PC-3 (cell line): ENCODE measurements around the gene BCO1.

ENCODE experiments used
- EZH2 ChIP-seq: fragments of 300-600 bp; sonication (generic); IDR thresholded peaks from one replicate; pipeline ENCODE4 v1.6.1; 2017; ENCODE audit warnings: antibody characterized with exemption, mild to moderate bottlenecking, low read length; ENCODE audit not compliant: unreplicated experiment
- EZH2phosphoT487 ChIP-seq: fragments of 300-600 bp; sonication (generic); IDR thresholded peaks from 2 replicates; pipeline ENCODE4 v1.6.1; 2018; ENCODE audit warnings: mild to moderate bottlenecking, antibody characterized with exemption, low read length, borderline replicate concordance
- TF ChIP-seq, protein P1 (sequence below): fragments of 300-600 bp; sonication (generic); conservative IDR thresholded peaks from 2 replicates; pipeline ENCODE4 v1.5.1; 2017; ENCODE audit warnings: antibody characterized with exemption, low read depth, mild to moderate bottlenecking, low read length

DNA sequence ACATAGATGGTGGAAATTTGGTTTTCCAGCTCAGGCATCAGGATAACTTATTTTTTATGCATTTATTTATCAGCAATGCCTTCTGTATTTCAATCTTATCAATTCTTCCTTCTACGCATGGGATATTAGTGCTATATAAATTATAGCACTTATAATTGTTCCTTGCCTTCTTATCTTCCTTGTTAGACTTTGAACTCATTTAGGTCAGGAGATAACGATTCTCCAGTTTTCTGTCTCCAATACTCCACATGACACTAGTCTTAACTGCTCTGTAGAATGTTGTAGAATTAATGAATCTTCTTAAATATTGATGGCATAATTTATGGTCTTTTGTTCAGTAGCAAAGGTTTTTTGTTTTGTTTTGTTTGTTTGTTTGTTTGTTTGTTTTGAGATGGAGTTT is 10.7 kb upstream of the BCO1 start:
- TF ChIP-seq, protein P1, sequence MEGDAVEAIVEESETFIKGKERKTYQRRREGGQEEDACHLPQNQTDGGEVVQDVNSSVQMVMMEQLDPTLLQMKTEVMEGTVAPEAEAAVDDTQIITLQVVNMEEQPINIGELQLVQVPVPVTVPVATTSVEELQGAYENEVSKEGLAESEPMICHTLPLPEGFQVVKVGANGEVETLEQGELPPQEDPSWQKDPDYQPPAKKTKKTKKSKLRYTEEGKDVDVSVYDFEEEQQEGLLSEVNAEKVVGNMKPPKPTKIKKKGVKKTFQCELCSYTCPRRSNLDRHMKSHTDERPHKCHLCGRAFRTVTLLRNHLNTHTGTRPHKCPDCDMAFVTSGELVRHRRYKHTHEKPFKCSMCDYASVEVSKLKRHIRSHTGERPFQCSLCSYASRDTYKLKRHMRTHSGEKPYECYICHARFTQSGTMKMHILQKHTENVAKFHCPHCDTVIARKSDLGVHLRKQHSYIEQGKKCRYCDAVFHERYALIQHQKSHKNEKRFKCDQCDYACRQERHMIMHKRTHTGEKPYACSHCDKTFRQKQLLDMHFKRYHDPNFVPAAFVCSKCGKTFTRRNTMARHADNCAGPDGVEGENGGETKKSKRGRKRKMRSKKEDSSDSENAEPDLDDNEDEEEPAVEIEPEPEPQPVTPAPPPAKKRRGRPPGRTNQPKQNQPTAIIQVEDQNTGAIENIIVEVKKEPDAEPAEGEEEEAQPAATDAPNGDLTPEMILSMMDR, result no peak
- TF ChIP-seq EZH2, result no peak
- no peak for TF ChIP-seq EZH2phosphoT487
